Ovary (tissue), 3 donors: ENCODE data around the gene CCNG2.

Experiments
- CTCF ChIP-seq, 3 donors: fragments of 450-650 bp in 2 of 3; fragments of 200-600 bp in 1 of 3; IDR thresholded peaks; one replicate each; pipeline versions ENCODE4 v1.5.1 to v1.8.0; 2016 to 2022; ENCODE audit warnings: antibody characterized with exemption in 3 of 3, mild to moderate bottlenecking in 1 of 3
- POLR2A ChIP-seq: fragments of 450-650 bp; IDR thresholded peaks from one replicate; pipeline ENCODE4 v1.6.1; 2017; ENCODE audit warnings: antibody characterized with exemption, mild to moderate bottlenecking, moderate library complexity
- donor health status: DM: no; HTN: no; CAD: no.

GRCh38 chr4:77185686-77186085 is 28.7 kb downstream of the CCNG2 start:
- TF ChIP-seq CTCF (IDR thresholded peaks at IDR 0.05) = no peak
- TF ChIP-seq POLR2A = no peak
